Motor neuron (in vitro differentiated cells): ENCODE data around the gene HYKK. TPM values are rescaled to one million over a fixed set of nuclear protein-coding genes. Genes with fewer than 3 reads are reported as not detected.
"Not testable (repeated sequence)": the region's sequence is repeated elsewhere in the genome, so short reads cannot be mapped to it uniquely, and the experiment has no call there.

Experiments used
- ATAC-seq, 8 experiments: fragments of 200-7000 bp; cut with Tn5 transposase; replicated peaks in 6 of 8; 2 replicates each; pipeline ENCODE4 v1.8.0; 2021; ENCODE audit warnings: mild to moderate bottlenecking in 8 of 8, moderate library complexity in 8 of 8
- H3K27ac ChIP-seq, 2 donors: fragments of 250-450 bp; sonication (Bioruptor Pico); 2 replicates each; pipeline ENCODE4 v1.9.0; 2021; ENCODE audit warnings: antibody characterized with exemption in 2 of 2, mild to moderate bottlenecking in 2 of 2, moderate library complexity in 1 of 2
- H3K4me1 ChIP-seq, 2 donors: fragments of 250-450 bp; sonication (Bioruptor Pico); replicated peaks in 1 of 2; 2 replicates each; pipeline ENCODE4 v1.6.1; 2021; ENCODE audit warnings: antibody characterized with exemption in 2 of 2, mild to moderate bottlenecking in 2 of 2, moderate library complexity in 1 of 2
- H3K4me3 ChIP-seq, 5 donors: fragments of 250-450 bp; sonication (Bioruptor Pico); 2 replicates each; pipeline ENCODE4 v1.9.0; 2021; ENCODE audit warnings: antibody characterized with exemption in 5 of 5, mild to moderate bottlenecking in 5 of 5, moderate library complexity in 4 of 5
- WGBS, 10 experiments: fragments of 450-650 bp; shearing (Covaris generic); methylation state at CpG; one replicate each; pipeline ENCODE4 v1.0.0; 2022; 5-methylcytosine and 5-hydroxymethylcytosine counted together
- in situ Hi-C, 9 experiments: fragments of 400-800 bp; cut with MboI; loops; one replicate each; pipeline ENCODE4 v1.15.0; 2021; ENCODE audit warnings: low sequenced_read_pairs in 9 of 9, low pct_unique_long_range_greater_than_20kb in 2 of 9; ENCODE audit not compliant: unreplicated experiment in 9 of 9
- total RNA-seq, 8 experiments: library from RNA; unstranded; fragments of 300-600 nt; gene quantifications; 2 replicates each; pipeline versions ENCODE4 v1.2.3 to v1.2.4, GENCODE V29; 2022

The HYKK gene
- total RNA-seq, 8 experiments from 2014 or later = 0.43 to 5.8 (median 3.6) TPM

GRCh38 chr15:78542647-78543046, 35.3 kb downstream of the HYKK start:
- Histone ChIP-seq H3K27ac (no peak overlapping the region), H3K4me3 (no peak overlapping the region), H3K4me1 (peaks cover 9% of the 10 kb centered on the region in 2 donors)
- WGBS, 10 experiments = 94 to 100% (median 100%) methylated on average over 2 to 3 of the region's 3 CpGs; no CpG with 5 or more reads in 3 of the 10 experiments
- ATAC-seq = no peak
- in situ Hi-C loops = no loop called here

GRCh38 chr15:78550194-78550593, 42.8 kb downstream of the HYKK start:
- in situ Hi-C loops = no loop called here
- 57 to 88% (median 67%) methylated on average over 1 to 6 of the region's 6 CpGs; no CpG with 5 or more reads in 2 of the 10 experiments for WGBS, 10 experiments
- ATAC-seq = no peak

GRCh38 chr15:78550815-78551214, 43.4 kb downstream of the HYKK start:
- in situ Hi-C loops = no loop called here
- H3K4me1 ChIP-seq = no peaks in the 10 kb centered on the region
- H3K27ac ChIP-seq = no peak overlapping the region
- WGBS, 10 experiments = 50 to 100% (median 93%) methylated on average over 1 to 3 of the region's 3 CpGs; no CpG with 5 or more reads in 3 of the 10 experiments
- ATAC-seq = no peak
- no peak overlapping the region for H3K4me3 ChIP-seq

More at GRCh38 chr15:78550194-78550593, 42.8 kb downstream of the HYKK start:
- Histone ChIP-seq H3K27ac (no peak overlapping the region), H3K4me1 (no peaks in the 10 kb centered on the region), H3K4me3 (no peak overlapping the region)

- in situ Hi-C loops = no loop called here
- Histone ChIP-seq H3K4me1 (no peaks in the 10 kb centered on the region), H3K27ac (no peak overlapping the region), H3K4me3 (no peak overlapping the region)
- 65 to 100% (median 87%) methylated on average over 1 to 5 of the region's 5 CpGs; no CpG with 5 or more reads in 1 of the 10 experiments for WGBS, 10 experiments
- no peak for ATAC-seq
Observed at GRCh38 chr15:78551902-78552301, 44.5 kb downstream of the HYKK start.

GRCh38 chr15:78552597-78552996, 45.2 kb downstream of the HYKK start:
- H3K4me3 ChIP-seq = no peak overlapping the region
- no peak overlapping the region for H3K27ac ChIP-seq
- ATAC-seq = no peak
- whole genome bisulfite sequencing, 10 experiments = 46 to 96% (median 68%) methylated on average over 3 to 5 of the region's 5 CpGs; no CpG with 5 or more reads in 2 of the 10 experiments
- no peaks in the 10 kb centered on the region for H3K4me1 ChIP-seq
- in situ Hi-C loops = no loop called here

- WGBS, 10 experiments = 77 to 100% (median 98%) methylated on average over 2 to 10 of the region's 10 CpGs; no CpG with 5 or more reads in 1 of the 10 experiments
Observed at GRCh38 chr15:78560201-78560600, 52.8 kb downstream of the HYKK start.

GRCh38 chr15:78561490-78561889, 54.1 kb downstream of the HYKK start:
- in situ Hi-C loops = no loop called here
- 32 to 78% (median 73%) methylated on average over 2 to 4 of the region's 5 CpGs; no CpG with 5 or more reads in 6 of the 10 experiments for WGBS, 10 experiments
- Histone ChIP-seq H3K4me1 (peaks cover 0 to 5% of the 10 kb centered on the region in 2 donors), H3K27ac (no peak overlapping the region), H3K4me3 (no peak overlapping the region)
- no peak for ATAC-seq

More at GRCh38 chr15:78560201-78560600, 52.8 kb downstream of the HYKK start:
- H3K4me1 ChIP-seq, in situ Hi-C loops, H3K4me3 ChIP-seq, ATAC-seq, H3K27ac ChIP-seq: not testable (repeated sequence)

GRCh38 chr15:78563092-78563491, 55.7 kb downstream of the HYKK start:
- 15 to 100% (median 88%) methylated on average over 1 to 2 of the region's 2 CpGs for WGBS, 10 experiments
- H3K27ac ChIP-seq = no peak overlapping the region

GRCh38 chr15:78564743-78565096, 57.3 kb downstream of the HYKK start:
- in situ Hi-C loops = no loop called here
- ATAC-seq = no peak
- 60 to 100% (median 73%) methylated on average over 1 to 6 of the region's 11 CpGs; no CpG with 5 or more reads in 7 of the 10 experiments for WGBS, 10 experiments
- Histone ChIP-seq H3K4me3 (peak overlapping the region in 1 of 5 donors; percentile 80), H3K27ac (no peak overlapping the region), H3K4me1 (peaks cover 0 to 16% of the 10 kb centered on the region in 2 donors)

More at GRCh38 chr15:78563092-78563491, 55.7 kb downstream of the HYKK start:
- Histone ChIP-seq H3K4me3 (no peak overlapping the region), H3K4me1 (peaks cover 0 to 9% of the 10 kb centered on the region in 2 donors)
- in situ Hi-C loops = no loop called here
- ATAC-seq = no peak

GRCh38 chr15:78565097-78565950, 57.9 kb downstream of the HYKK start, which contains the start of gene CHRNA5:
Gene CHRNA5 (plus strand): TSS chr15:78565520. CDS start chr15:78565720, 200 bp downstream.
- Histone ChIP-seq H3K27ac (no peak within 1 kb of the TSS), H3K4me3 (peak within 1 kb of the TSS; percentile 51 to 99 (median 71)), H3K4me1 (peaks cover 0 to 16% of the 10 kb centered on the region in 2 donors)
- 0% methylated on average over 1 to 5 of the region's 75 CpGs; no CpG with 5 or more reads in 7 of the 10 experiments for WGBS, 10 experiments
- in situ Hi-C loops = no loop called here
- ATAC-seq = peak; percentile 81 to 94 (median 92)

- peak; percentile 8 to 45 (median 30) for ATAC-seq
- in situ Hi-C loops = no loop called here
- H3K4me1 ChIP-seq = peaks cover 0 to 17% of the 10 kb centered on the region in 2 donors
- H3K4me3 ChIP-seq = peak overlapping the region; percentile 51 to 99 (median 71)
- H3K27ac ChIP-seq = no peak overlapping the region
- 0 to 39% (median 4%) methylated on average over 2 to 17 of the region's 19 CpGs for WGBS, 10 experiments
Observed at GRCh38 chr15:78565951-78566774, 58.8 kb downstream of the HYKK start.

- no peak overlapping the region for H3K4me3 ChIP-seq
- 60 to 100% (median 88%) methylated on average over 1 to 4 of the region's 4 CpGs for WGBS, 10 experiments
- no peak for ATAC-seq
- in situ Hi-C loops = no loop called here
- no peak overlapping the region for H3K27ac ChIP-seq
- peaks cover 0 to 19% of the 10 kb centered on the region in 2 donors for H3K4me1 ChIP-seq
Observed at GRCh38 chr15:78567531-78567930, 60.2 kb downstream of the HYKK start.

- in situ Hi-C loops = no loop called here
- no peak for ATAC-seq
- H3K27ac ChIP-seq = no peak overlapping the region
- no peak overlapping the region for H3K4me3 ChIP-seq
- H3K4me1 ChIP-seq = peaks cover 0 to 19% of the 10 kb centered on the region in 2 donors
- 40 to 100% (median 70%) methylated on average over 1 to 2 of the region's 2 CpGs; no CpG with 5 or more reads in 2 of the 10 experiments for WGBS, 10 experiments
Observed at GRCh38 chr15:78570710-78571109, 63.3 kb downstream of the HYKK start.
